Stomach (tissue), 4 donors: ENCODE results near the gene STAC3.

Source experiments
- EP300 ChIP-seq: sonication (generic); formaldehyde crosslinking; IDR thresholded peaks from one replicate; pipeline ENCODE4 v1.6.1; 2017; ENCODE audit warnings: antibody characterized with exemption
- POLR2A ChIP-seq, 4 donors: fragments of 450-650 bp; IDR thresholded peaks; one replicate each; pipeline ENCODE4 v1.6.1; 2016; ENCODE audit warnings: antibody characterized with exemption in 4 of 4, control low read depth in 2 of 4, mild to moderate bottlenecking in 1 of 4, moderate library complexity in 1 of 4
- TF ChIP-seq, protein P1 (sequence below), 7 experiments: fragments of 450-650 bp in 4 of 7; fragments of 200-600 bp in 3 of 7; sonication (generic) in 3 of 7; IDR thresholded peaks; one replicate each; pipeline ENCODE4 v1.5.1; 2016 to 2019; ENCODE audit warnings: antibody characterized with exemption in 7 of 7, control low read depth in 2 of 7, mild to moderate bottlenecking in 1 of 7

GRCh38 chr12:57222286-57223190, 28.4 kb downstream of the STAC3 start:
- TF ChIP-seq EP300 (no peak), POLR2A (IDR thresholded peaks at IDR 0.05) (no peak)
- TF ChIP-seq, protein P1, sequence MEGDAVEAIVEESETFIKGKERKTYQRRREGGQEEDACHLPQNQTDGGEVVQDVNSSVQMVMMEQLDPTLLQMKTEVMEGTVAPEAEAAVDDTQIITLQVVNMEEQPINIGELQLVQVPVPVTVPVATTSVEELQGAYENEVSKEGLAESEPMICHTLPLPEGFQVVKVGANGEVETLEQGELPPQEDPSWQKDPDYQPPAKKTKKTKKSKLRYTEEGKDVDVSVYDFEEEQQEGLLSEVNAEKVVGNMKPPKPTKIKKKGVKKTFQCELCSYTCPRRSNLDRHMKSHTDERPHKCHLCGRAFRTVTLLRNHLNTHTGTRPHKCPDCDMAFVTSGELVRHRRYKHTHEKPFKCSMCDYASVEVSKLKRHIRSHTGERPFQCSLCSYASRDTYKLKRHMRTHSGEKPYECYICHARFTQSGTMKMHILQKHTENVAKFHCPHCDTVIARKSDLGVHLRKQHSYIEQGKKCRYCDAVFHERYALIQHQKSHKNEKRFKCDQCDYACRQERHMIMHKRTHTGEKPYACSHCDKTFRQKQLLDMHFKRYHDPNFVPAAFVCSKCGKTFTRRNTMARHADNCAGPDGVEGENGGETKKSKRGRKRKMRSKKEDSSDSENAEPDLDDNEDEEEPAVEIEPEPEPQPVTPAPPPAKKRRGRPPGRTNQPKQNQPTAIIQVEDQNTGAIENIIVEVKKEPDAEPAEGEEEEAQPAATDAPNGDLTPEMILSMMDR (IDR thresholded peaks at IDR 0.05): no peak
